ENCODE data around the gene LONRF2. TPM values are rescaled to one million over a fixed set of nuclear protein-coding genes. Genes with fewer than 3 reads are reported as not detected.

The LONRF2 gene
- total and polyA plus RNA-seq, 2 of the 13 experiments (the other 11 are each of a cell fraction or from before 2014, with no cell fraction given) = not detected

DNA sequence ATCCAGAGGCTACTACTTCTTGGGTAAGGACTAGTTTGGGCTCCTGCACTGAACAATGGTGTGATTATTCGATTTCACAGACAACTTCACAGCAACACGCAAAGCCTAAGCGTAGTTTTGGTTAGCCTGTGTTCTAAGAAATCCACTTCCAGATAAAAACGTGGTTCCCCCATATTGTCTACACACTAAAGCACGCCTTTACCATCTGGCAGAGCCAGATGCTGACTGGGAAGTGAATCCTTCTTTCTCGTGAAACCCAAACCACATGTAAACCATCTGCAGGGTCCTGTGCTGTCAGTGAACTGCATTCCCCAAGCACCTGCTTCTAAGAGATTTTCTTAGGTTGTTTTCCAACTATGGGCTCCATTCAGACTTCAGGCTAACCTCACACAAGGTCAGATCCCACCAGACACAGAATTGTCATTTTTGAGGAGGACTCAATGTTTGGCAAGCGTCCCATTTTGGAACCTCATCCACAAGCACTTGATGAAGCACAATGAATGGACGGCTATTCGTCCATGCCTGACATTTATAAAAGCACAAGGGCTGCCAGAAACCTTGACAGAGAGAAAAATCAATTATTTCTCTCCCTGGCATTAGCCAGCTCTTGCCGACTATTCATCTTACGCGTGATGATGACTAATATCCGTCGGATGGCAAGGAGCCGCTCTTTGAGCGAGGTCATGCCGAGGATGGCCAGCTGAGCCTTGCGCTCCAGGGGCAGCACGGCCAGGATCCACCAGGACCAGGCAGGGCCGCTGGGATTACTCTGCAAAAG, 38.4 kb downstream of the LONRF2 start:
- no peaks in the 10 kb centered on the region for H3K79me2 ChIP-seq (ENCODE audit: insufficient read depth, low read length)
- H3K4me1 ChIP-seq (ENCODE audit: insufficient read depth, low read length) = no peaks in the 10 kb centered on the region
- TF ChIP-seq FOSL2 (CRISPR knock-in tag; IDR thresholded peaks at IDR 0.05) (peak; percentile 42; the same call in 1 of the 2 replicates), ZNF121 (CRISPR knock-in tag; IDR thresholded peaks at IDR 0.05) (no peak), ZNF768 (CRISPR knock-in tag; IDR thresholded peaks at IDR 0.05) (no peak)
- TF ChIP-seq, protein P1, sequence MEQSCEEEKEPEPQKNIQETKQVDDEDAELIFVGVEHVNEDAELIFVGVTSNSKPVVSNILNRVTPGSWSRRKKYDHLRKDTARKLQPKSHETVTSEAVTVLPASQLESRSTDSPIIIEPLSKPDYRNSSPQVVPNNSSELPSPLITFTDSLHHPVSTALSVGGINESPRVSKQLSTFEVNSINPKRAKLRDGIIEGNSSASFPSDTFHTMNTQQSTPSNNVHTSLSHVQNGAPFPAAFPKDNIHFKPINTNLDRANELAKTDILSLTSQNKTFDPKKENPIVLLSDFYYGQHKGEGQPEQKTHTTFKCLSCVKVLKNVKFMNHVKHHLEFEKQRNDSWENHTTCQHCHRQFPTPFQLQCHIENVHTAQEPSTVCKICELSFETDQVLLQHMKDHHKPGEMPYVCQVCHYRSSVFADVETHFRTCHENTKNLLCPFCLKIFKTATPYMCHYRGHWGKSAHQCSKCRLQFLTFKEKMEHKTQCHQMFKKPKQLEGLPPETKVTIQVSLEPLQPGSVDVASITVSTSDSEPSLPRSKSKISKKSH (CRISPR knock-in tag; IDR thresholded peaks at IDR 0.05; ENCODE audit: borderline replicate concordance) = no peak
- WGBS (ENCODE audit: low lambda C conversion rate) = 22% methylated on average over 20 of the region's 20 CpGs
- no TSS peak for BruUV-seq (replicated peaks)
- H3K27me3 ChIP-seq (ENCODE audit: control insufficient read depth in 1 of 2, insufficient read depth in 2 of 2, low read length in 2 of 2) = peaks cover 0 to 20% of the 10 kb centered on the region in 2 experiments; a peak in 3 of 5 replicates
- H3K4me3 ChIP-seq (replicated peaks in 1 of 3; ENCODE audit: insufficient read depth in 1 of 3, low read depth in 2 of 3, low read length in 3 of 3) = no peak overlapping the region
- H3K9ac ChIP-seq (ENCODE audit: insufficient read depth, low read depth, low read length) = no peak overlapping the region
- intact Hi-C loops (cut with micrococcal nuclease; ENCODE audit: unreplicated experiment) = no loop called here
- H4K20me1 ChIP-seq (ENCODE audit: insufficient read depth, low read length) = no peaks in the 10 kb centered on the region
- in situ Hi-C loops (cut with HindIII; ENCODE audit: extremely low pct_ligation_motif_present, low pct_unique_long_range_greater_than_20kb) = no loop called here
- no peak overlapping the region for H3K27ac ChIP-seq (ENCODE audit: extremely low read length, insufficient read depth, low read length)
- H2AFZ ChIP-seq (ENCODE audit: low read length) = no peak overlapping the region
- no peak overlapping the region for H3K4me2 ChIP-seq (ENCODE audit: low read depth, low read length)
- DNase-seq (ENCODE audit: low spot score) (no peak), FAIRE-seq (no peak), ATAC-seq (no peak)
- CTCF ChIA-PET (ENCODE audit: low intra/inter-chr PET ratio, low total read pairs) = no interaction called here
- H3K9me3 ChIP-seq (ENCODE audit: low read length) = no peaks in the 10 kb centered on the region
- POLR2A ChIA-PET = no interaction called here
- H3K36me3 ChIP-seq (replicated peaks in 1 of 2; ENCODE audit: control insufficient read depth in 1 of 2, insufficient read depth in 2 of 2, low read length in 2 of 2) = no peaks in the 10 kb centered on the region
